ENCODE results near the gene PLD1. TPM values are rescaled to one million over a fixed set of nuclear protein-coding genes. Genes with fewer than 3 reads are reported as not detected.
"Not testable (repeated sequence)": the region's sequence is repeated elsewhere in the genome, so short reads cannot be mapped to it uniquely, and the experiment has no call there.

PLD1 gene
- total and polyA plus RNA-seq, 8 donors: 3.4 to 43.0 (median 11.0) TPM

DNA sequence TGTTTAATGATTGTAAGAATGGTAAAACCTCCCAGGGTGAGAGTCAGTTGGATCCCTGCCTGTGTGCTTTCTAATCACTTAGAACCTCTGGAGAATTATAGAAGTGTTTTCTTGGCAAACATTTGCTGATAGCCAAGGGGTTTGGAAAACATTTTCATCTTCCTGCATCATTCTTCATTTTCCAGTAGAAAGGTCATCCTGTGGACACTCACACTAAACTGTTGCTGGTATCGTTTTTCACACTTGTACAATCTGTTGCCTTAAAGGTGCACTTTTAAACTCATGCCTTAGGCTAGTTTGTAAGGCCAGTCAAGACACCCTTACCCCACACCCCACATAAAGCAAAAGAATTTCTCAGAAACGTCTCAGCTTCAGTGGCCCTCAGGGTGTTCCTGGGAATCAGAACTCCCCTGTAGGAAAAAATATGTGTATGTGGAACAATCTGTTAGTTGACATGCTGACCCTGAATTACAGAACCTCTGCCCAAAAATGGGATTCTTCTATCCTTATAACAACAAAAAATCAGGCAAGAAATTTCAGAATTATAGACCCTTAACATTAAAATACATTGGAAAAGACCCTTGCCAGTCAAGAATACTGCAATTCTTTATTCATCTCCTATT, 5.8 kb upstream of the PLD1 start:
- intact Hi-C loops (cut with DNase I; ENCODE audit: low total_unique reads): no loop called here
- peak in 1 of 2 donors; percentile 60 for DNase-seq
- H3K36me3 ChIP-seq: no peaks in the 10 kb centered on the region
- H3K4me3 ChIP-seq: no peak overlapping the region
- H3K27ac ChIP-seq: peak overlapping the region in 1 of 5 donors; percentile 10
- no peak for TF ChIP-seq EP300 (IDR thresholded peaks at IDR 0.05)
- no peak for TF ChIP-seq POLR2AphosphoS5 (IDR thresholded peaks at IDR 0.05)
- TF ChIP-seq, protein P1, sequence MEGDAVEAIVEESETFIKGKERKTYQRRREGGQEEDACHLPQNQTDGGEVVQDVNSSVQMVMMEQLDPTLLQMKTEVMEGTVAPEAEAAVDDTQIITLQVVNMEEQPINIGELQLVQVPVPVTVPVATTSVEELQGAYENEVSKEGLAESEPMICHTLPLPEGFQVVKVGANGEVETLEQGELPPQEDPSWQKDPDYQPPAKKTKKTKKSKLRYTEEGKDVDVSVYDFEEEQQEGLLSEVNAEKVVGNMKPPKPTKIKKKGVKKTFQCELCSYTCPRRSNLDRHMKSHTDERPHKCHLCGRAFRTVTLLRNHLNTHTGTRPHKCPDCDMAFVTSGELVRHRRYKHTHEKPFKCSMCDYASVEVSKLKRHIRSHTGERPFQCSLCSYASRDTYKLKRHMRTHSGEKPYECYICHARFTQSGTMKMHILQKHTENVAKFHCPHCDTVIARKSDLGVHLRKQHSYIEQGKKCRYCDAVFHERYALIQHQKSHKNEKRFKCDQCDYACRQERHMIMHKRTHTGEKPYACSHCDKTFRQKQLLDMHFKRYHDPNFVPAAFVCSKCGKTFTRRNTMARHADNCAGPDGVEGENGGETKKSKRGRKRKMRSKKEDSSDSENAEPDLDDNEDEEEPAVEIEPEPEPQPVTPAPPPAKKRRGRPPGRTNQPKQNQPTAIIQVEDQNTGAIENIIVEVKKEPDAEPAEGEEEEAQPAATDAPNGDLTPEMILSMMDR (IDR thresholded peaks at IDR 0.05): no peak
- no peak for TF ChIP-seq POLR2A (IDR thresholded peaks at IDR 0.05)
- peaks cover 0 to 12% (median 3%) of the 10 kb centered on the region in 4 donors for H3K4me1 ChIP-seq
- no peaks in the 10 kb centered on the region for H3K9me3 ChIP-seq
- H3K27me3 ChIP-seq: no peaks in the 10 kb centered on the region
- WGBS, 5 donors: 17 to 39% (median 29%) methylated on average over 2 of the region's 2 CpGs

DNA sequence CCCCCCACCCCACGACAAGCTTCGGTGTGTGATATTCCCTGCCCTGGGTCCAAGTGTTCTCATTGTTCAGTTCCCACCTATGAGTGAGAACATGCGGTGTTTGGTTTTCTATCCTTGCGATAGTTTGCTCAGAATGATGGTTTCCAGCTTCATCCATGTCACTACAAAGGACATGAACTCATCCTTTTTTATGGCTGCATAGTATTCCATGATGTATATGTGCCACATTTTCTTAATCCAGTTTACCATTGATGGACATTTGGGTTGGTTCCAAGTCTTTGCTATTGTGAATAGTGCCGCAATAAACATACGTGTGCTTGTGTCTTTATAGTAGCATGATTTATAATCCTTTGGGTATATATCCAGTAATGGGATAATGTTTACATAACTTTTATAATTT, 4.4 kb upstream of the PLD1 start:
- H3K27ac ChIP-seq; H3K4me3 ChIP-seq; H3K9me3 ChIP-seq; H3K36me3 ChIP-seq; H3K27me3 ChIP-seq; intact Hi-C loops (cut with DNase I; ENCODE audit: low total_unique reads); DNase-seq: not testable (repeated sequence)
- H3K4me1 ChIP-seq: peaks cover 8 to 20% (median 12%) of the 10 kb centered on the region in 4 donors
- 95 to 97% (median 96%) methylated on average over 6 of the region's 6 CpGs for WGBS, 5 donors

DNA sequence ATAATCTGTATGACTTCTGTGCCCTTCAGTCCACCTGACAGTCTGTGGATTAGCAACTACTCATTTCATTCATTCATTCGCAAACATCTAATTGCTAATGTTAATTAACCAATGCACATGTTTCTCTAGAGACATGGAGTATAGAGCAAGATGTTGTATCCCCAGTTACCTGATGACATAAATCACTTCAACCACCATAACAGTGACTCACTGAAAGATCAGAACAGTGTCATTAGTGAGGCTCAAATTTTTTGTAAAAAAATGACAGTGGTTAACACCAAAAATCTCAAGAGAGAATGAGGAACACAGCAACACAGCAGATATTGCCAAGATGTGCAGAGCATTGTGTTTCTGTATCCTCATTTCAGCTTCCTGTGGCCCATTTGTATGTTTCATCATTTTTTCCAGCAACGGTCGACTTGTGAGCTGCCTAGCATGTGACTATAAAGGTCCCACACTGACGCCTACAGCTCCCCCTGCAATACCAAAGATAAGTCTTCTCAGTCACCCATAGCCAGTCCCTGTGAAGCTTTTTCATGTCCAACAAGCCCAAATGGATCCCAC, 3.7 kb upstream of the PLD1 start:
- WGBS, 5 donors: 61 to 82% (median 74%) methylated on average over 4 of the region's 4 CpGs
- H3K4me1 ChIP-seq: peaks cover 13 to 25% (median 19%) of the 10 kb centered on the region in 4 donors
- no peaks in the 10 kb centered on the region for H3K27me3 ChIP-seq
- H3K36me3 ChIP-seq: no peaks in the 10 kb centered on the region
- intact Hi-C loops (cut with DNase I; ENCODE audit: low total_unique reads): no loop called here
- TF ChIP-seq, protein P1 (IDR thresholded peaks at IDR 0.05): no peak
- TF ChIP-seq POLR2A (IDR thresholded peaks at IDR 0.05): no peak
- TF ChIP-seq POLR2AphosphoS5 (IDR thresholded peaks at IDR 0.05): no peak
- TF ChIP-seq EP300 (IDR thresholded peaks at IDR 0.05): no peak
- no peak overlapping the region for H3K4me3 ChIP-seq
- DNase-seq: no peak
- H3K27ac ChIP-seq: peak overlapping the region in 2 of 5 donors; percentile 4 to 46
- H3K9me3 ChIP-seq: no peaks in the 10 kb centered on the region

DNA sequence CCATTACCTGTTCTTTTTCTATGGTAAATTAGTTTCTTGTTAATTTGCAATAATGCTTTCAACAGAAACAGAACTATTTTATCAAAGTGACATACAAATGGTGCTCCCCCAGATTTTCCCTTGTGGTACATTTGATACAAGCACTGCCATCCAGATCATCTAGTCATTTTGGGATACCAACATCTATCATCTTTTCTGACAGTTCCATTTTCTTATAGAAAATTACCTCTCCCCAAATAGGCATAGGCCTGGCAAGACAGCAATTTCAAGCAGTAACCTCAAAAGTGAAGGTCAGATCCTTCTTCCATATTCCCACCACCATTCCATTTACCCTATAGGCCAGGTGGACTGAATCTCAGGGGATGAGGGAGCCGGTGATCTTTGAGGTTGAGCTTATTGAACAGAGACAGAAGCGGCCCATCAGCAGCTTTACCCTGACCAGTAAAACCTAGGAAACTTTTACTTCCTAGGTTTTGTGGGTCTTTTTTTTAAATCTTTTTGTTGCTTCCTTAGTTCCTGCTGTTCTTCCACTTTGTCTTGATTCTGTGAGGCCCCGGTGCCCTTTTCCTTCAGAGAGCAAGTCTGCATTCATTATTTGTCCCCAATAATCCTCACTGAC, 3.1 kb upstream of the PLD1 start:
- TF ChIP-seq EP300 (IDR thresholded peaks at IDR 0.05) (no peak), POLR2A (IDR thresholded peaks at IDR 0.05) (no peak), POLR2AphosphoS5 (IDR thresholded peaks at IDR 0.05) (no peak)
- TF ChIP-seq, protein P1 (IDR thresholded peaks at IDR 0.05): no peak
- WGBS, 5 donors: 83 to 96% (median 92%) methylated on average over 3 of the region's 3 CpGs
- peaks cover 14 to 28% (median 22%) of the 10 kb centered on the region in 4 donors for H3K4me1 ChIP-seq

More for the DNA sequence above, 3.1 kb upstream of the PLD1 start:
- Histone ChIP-seq H3K4me3 (no peak overlapping the region), H3K9me3 (no peaks in the 10 kb centered on the region), H3K27ac (peak overlapping the region in 2 of 5 donors; percentile 4 to 46), H3K36me3 (no peaks in the 10 kb centered on the region), H3K27me3 (no peaks in the 10 kb centered on the region)
- intact Hi-C loops (cut with DNase I; ENCODE audit: low total_unique reads): no loop called here
- DNase-seq: no peak
